HG03064 (cell line): ENCODE results near the gene TFAP2A.

Experiments used
- ATAC-seq: cut with Tn5 transposase; IDR thresholded peaks from one replicate; pipeline ENCODE4 v1.9.1; 2021; ENCODE audit warnings: low read depth; ENCODE audit not compliant: unreplicated experiment

TFAP2A gene

DNA sequence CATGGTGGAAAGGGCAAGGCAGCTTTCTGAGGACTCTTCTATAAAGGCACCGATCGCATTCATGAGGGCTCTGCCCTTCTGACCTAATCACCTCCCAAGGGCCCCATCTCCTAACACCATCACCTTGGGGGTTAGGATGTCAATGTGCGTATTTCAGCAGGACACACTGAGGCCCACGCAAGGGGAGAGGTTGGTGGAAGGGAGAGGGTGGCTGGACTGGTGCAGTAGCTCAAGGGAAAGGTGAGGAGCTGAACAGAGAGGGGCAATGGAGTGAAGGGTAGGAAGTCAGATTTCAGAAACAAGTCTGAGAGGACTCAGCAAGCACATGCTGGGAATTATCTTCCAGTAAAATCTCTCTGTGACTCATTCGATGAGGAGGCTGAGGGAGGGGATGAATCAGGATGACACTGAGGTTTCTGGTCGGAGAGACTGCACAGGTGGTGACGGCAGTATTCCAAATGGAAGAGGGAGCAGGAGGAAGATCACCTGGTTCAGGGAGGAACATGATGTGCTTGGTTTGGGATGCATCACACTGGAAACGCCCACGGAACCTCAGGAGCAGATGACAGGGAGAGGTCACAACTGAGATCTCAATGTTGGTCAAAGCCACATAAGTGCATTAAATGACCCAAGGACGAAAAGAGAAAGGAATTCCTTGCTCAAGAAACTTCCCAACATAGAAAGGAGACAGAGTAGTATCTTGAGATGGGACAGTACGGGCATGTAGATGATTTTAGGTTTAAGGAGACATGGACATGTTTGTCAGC lies 67.1 kb downstream of the TFAP2A start:
- no peak for ATAC-seq
